Neural progenitor cell (in vitro differentiated cells): ENCODE measurements around the gene AATK. TPM values are rescaled to one million over a fixed set of nuclear protein-coding genes. Genes with fewer than 3 reads are reported as not detected.

Experiments used
- DNase-seq: peaks from one replicate; pipeline ENCODE4 v3.0.0-alpha.2; 2016; ENCODE audit warnings: low spot score
- H2AFZ ChIP-seq: fragments of 200-600 bp; sonication (generic); replicated peaks from 2 replicates; pipeline ENCODE4 v1.6.1; 2016; ENCODE audit warnings: antibody characterized with exemption
- H3F3A ChIP-seq: fragments of 200-600 bp; sonication (generic); 2 replicates; pipeline ENCODE4 v1.6.1; 2016; ENCODE audit warnings: antibody characterized with exemption, low read depth
- H3K27ac ChIP-seq: fragments of 200-600 bp; sonication (generic); 2 replicates; pipeline ENCODE4 v1.5.1; 2016; ENCODE audit warnings: mild to moderate bottlenecking
- H3K27me3 ChIP-seq: fragments of 200-600 bp; sonication (generic); 2 replicates; pipeline ENCODE4 v1.6.1; 2016; ENCODE audit warnings: mild to moderate bottlenecking, moderate library complexity
- H3K36me3 ChIP-seq: fragments of 200-600 bp; sonication (generic); 2 replicates; pipeline ENCODE4 v1.5.1; 2016
- H3K4me1 ChIP-seq: fragments of 200-600 bp; sonication (generic); 2 replicates; pipeline ENCODE4 v1.6.1; 2016; ENCODE audit warnings: mixed run types
- H3K4me2 ChIP-seq: fragments of 200-600 bp; sonication (generic); 2 replicates; pipeline ENCODE4 v1.6.1; 2016
- H3K4me3 ChIP-seq: fragments of 200-600 bp; sonication (generic); 2 replicates; pipeline ENCODE4 v1.5.1; 2016
- H3K79me2 ChIP-seq: fragments of 200-600 bp; sonication (generic); 2 replicates; pipeline ENCODE4 v1.6.1; 2016; ENCODE audit warnings: low read depth
- H3K9ac ChIP-seq: fragments of 200-600 bp; sonication (generic); 2 replicates; pipeline ENCODE4 v1.6.1; 2016
- H3K9me3 ChIP-seq: fragments of 200-600 bp; sonication (generic); 2 replicates; pipeline ENCODE4 v1.5.1; 2016; ENCODE audit warnings: low read depth
- H4K20me1 ChIP-seq: fragments of 200-600 bp; sonication (generic); 2 replicates; pipeline ENCODE4 v1.6.1; 2016; ENCODE audit warnings: low read depth
- H3K27ac Mint-ChIP-seq: 3 replicates; pipeline ENCODE4 v1.8.0; 2021; ENCODE audit warnings: mixed read lengths
- H3K27me3 Mint-ChIP-seq: 2 replicates; pipeline ENCODE4 v1.8.0; 2022; ENCODE audit warnings: low read depth, mild to moderate bottlenecking, inconsistent platforms, moderate library complexity, mixed read lengths; ENCODE audit not compliant: insufficient read depth
- H3K36me3 Mint-ChIP-seq: 3 replicates; pipeline ENCODE4 v1.8.0; 2021; ENCODE audit warnings: mixed read lengths
- H3K4me1 Mint-ChIP-seq: 3 replicates; pipeline ENCODE4 v1.8.0; 2021; ENCODE audit warnings: mixed read lengths
- H3K4me3 Mint-ChIP-seq: 3 replicates; pipeline ENCODE4 v1.8.0; 2021; ENCODE audit warnings: mild to moderate bottlenecking, moderate library complexity, mixed read lengths
- H3K9me3 Mint-ChIP-seq: 3 replicates; pipeline ENCODE4 v1.8.0; 2020; ENCODE audit warnings: mixed read lengths
- EZH2 ChIP-seq: fragments of 200-600 bp; sonication (generic); IDR thresholded peaks from 2 replicates; pipeline ENCODE4 v1.6.1; 2017; ENCODE audit warnings: antibody characterized with exemption, mild to moderate bottlenecking, moderate library complexity
- EZH2phosphoT487 ChIP-seq: fragments of 200-600 bp; sonication (generic); IDR thresholded peaks from 2 replicates; pipeline ENCODE4 v1.6.1; 2017; ENCODE audit warnings: antibody characterized with exemption
- total RNA-seq: library from RNA; depleted of rRNA; stranded (reverse); fragments of >200 nt; gene quantifications from 2 replicates; pipeline ENCODE4 v1.2.3, GENCODE V29; 2015; ENCODE audit warnings: low replicate concordance
- TF ChIP-seq, protein P1 (sequence below): fragments of 200-600 bp; sonication (generic); IDR thresholded peaks from 2 replicates; pipeline ENCODE4 v1.5.1; 2017; ENCODE audit warnings: antibody characterized with exemption, mild to moderate bottlenecking

AATK gene
- total RNA-seq, 1 donor from 2014 or later = 0.32 TPM

DNA sequence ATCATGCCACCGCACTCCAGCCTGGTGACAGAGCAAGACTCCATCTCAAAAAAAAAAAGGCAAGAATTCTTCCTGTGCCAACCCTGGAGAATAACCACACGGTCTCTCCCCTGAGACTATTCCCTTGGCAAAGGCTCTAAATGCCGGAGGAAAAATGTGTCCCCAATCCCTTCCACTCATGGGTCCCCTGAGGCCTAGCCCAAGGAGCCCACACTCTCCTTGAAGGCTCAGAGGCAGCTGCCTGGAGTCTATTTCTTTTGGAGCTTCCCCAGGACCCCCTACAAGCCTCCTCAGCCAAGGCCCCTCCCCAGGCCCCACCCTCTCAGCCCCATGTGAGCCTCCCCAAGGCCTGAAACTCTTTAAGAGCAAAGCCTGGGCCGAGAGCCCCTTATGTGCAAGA is 40.1 kb upstream of the AATK start:
- Histone ChIP-seq H3F3A (peaks cover 5% of the 10 kb centered on the region), H3K9me3 (no peaks in the 10 kb centered on the region), H3K36me3 (no peaks in the 10 kb centered on the region), H3K4me2 (no peak overlapping the region), H3K9ac (no peak overlapping the region), H3K27ac (no peak overlapping the region), H3K79me2 (peaks cover 5% of the 10 kb centered on the region), H3K4me3 (no peak overlapping the region), H3K4me1 (no peaks in the 10 kb centered on the region), H2AFZ (no peak overlapping the region), H3K27me3 (no peaks in the 10 kb centered on the region), H4K20me1 (peaks cover 3% of the 10 kb centered on the region)
- Mint-ChIP-seq H3K27ac (no peak overlapping the region), H3K4me1 (peaks cover 3% of the 10 kb centered on the region), H3K36me3 (peaks cover 5% of the 10 kb centered on the region), H3K27me3 (no peaks in the 10 kb centered on the region), H3K9me3 (no peaks in the 10 kb centered on the region), H3K4me3 (no peak overlapping the region)
- DNase-seq = no peak
- TF ChIP-seq EZH2 (no peak), EZH2phosphoT487 (no peak)
- TF ChIP-seq, protein P1, sequence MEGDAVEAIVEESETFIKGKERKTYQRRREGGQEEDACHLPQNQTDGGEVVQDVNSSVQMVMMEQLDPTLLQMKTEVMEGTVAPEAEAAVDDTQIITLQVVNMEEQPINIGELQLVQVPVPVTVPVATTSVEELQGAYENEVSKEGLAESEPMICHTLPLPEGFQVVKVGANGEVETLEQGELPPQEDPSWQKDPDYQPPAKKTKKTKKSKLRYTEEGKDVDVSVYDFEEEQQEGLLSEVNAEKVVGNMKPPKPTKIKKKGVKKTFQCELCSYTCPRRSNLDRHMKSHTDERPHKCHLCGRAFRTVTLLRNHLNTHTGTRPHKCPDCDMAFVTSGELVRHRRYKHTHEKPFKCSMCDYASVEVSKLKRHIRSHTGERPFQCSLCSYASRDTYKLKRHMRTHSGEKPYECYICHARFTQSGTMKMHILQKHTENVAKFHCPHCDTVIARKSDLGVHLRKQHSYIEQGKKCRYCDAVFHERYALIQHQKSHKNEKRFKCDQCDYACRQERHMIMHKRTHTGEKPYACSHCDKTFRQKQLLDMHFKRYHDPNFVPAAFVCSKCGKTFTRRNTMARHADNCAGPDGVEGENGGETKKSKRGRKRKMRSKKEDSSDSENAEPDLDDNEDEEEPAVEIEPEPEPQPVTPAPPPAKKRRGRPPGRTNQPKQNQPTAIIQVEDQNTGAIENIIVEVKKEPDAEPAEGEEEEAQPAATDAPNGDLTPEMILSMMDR = no peak

DNA sequence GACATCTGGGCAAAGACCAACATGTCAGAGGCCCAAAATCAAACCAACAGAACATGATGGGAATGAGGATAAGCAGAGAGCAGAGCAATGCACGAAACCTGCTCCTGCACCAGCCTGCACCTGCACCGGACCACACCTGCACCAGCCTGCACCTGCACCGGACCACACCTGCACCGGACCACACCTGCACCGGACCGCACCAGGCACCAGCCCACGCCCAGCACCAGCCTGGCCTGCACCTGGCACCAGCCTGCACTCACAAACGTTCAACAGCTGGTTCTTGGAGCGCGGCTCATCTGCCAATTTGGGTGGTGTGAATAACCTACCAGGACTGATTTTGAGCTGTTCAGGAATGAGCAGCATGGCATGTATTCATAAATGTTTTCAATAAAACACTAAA is 38.6 kb upstream of the AATK start:
- H2AFZ ChIP-seq = no peak overlapping the region
- H3K27ac Mint-ChIP-seq = no peak overlapping the region
- H3F3A ChIP-seq = no peaks in the 10 kb centered on the region
- peaks cover 5% of the 10 kb centered on the region for H3K36me3 Mint-ChIP-seq
- H3K9me3 Mint-ChIP-seq = no peaks in the 10 kb centered on the region
- H3K9ac ChIP-seq = no peak overlapping the region
- H3K4me3 ChIP-seq = no peak overlapping the region
- H3K27me3 Mint-ChIP-seq = no peaks in the 10 kb centered on the region
- H3K36me3 ChIP-seq = no peaks in the 10 kb centered on the region
- H4K20me1 ChIP-seq = no peaks in the 10 kb centered on the region
- no peak overlapping the region for H3K4me2 ChIP-seq
- no peak overlapping the region for H3K27ac ChIP-seq
- H3K4me1 ChIP-seq = no peaks in the 10 kb centered on the region
- no peaks in the 10 kb centered on the region for H3K79me2 ChIP-seq
- H3K9me3 ChIP-seq = no peaks in the 10 kb centered on the region
- peaks cover 2% of the 10 kb centered on the region for H3K4me1 Mint-ChIP-seq
- H3K27me3 ChIP-seq = no peaks in the 10 kb centered on the region
- no peak overlapping the region for H3K4me3 Mint-ChIP-seq
- no peak for DNase-seq
- TF ChIP-seq EZH2 (no peak), EZH2phosphoT487 (no peak)
- TF ChIP-seq, protein P1 = no peak

DNA sequence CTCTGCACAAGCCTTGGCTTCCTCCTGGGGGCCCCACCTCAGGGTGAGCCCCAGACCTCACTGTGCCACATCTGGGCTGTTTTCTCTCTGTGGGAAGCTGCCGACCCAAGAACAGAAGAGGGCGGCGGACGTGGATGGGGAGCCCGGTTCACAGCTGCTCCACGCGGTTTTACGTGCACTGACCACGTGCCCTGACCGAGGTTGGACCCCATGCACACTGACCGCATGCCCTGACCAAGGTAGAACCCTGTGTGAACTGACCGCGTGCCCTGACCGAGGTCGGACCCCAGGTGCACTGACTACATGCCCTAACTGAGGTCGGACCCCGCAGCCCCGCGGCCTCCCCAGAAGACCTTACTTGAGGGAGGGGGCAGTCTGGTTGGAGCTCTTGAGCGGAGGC is 37.1 kb upstream of the AATK start:
- peaks cover 2% of the 10 kb centered on the region for H3K4me1 Mint-ChIP-seq
- Histone ChIP-seq H3F3A (no peaks in the 10 kb centered on the region), H3K27me3 (no peaks in the 10 kb centered on the region), H2AFZ (no peak overlapping the region), H3K9ac (no peak overlapping the region), H3K4me3 (no peak overlapping the region), H3K9me3 (no peaks in the 10 kb centered on the region), H4K20me1 (no peaks in the 10 kb centered on the region), H3K79me2 (no peaks in the 10 kb centered on the region), H3K27ac (no peak overlapping the region), H3K36me3 (no peaks in the 10 kb centered on the region), H3K4me2 (no peak overlapping the region), H3K4me1 (no peaks in the 10 kb centered on the region)
- H3K9me3 Mint-ChIP-seq = no peaks in the 10 kb centered on the region
- TF ChIP-seq EZH2 (no peak), EZH2phosphoT487 (no peak)
- TF ChIP-seq, protein P1 = no peak
- no peaks in the 10 kb centered on the region for H3K27me3 Mint-ChIP-seq
- no peak overlapping the region for H3K27ac Mint-ChIP-seq
- no peak overlapping the region for H3K4me3 Mint-ChIP-seq
- H3K36me3 Mint-ChIP-seq = peaks cover 7% of the 10 kb centered on the region
- no peak for DNase-seq

DNA sequence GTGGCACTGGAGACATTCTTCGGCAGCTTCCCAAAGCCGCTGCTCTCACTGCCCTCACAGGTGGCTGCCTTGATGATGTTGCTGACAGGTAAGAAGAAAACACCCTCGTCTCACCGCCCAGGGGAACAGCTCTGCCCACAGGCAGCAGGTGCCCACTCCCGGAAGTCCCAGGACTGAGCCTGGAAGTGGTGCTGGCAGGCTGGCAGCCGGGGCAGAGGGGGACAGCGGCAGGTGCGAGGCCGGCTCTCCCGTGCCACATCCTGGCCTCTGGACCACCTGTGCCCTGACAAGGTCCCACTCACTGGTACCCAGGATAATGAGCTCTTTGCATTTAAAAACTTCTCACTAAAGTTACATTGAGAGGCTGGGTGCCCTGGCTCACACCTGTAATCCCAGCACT is 36.3 kb upstream of the AATK start:
- Mint-ChIP-seq H3K4me3 (no peak overlapping the region), H3K36me3 (peaks cover 7% of the 10 kb centered on the region), H3K27ac (no peak overlapping the region), H3K4me1 (peaks cover 2% of the 10 kb centered on the region), H3K27me3 (no peaks in the 10 kb centered on the region), H3K9me3 (no peaks in the 10 kb centered on the region)
- no peak for DNase-seq
- Histone ChIP-seq H2AFZ (no peak overlapping the region), H3K27me3 (no peaks in the 10 kb centered on the region), H3K9me3 (no peaks in the 10 kb centered on the region), H3K4me2 (no peak overlapping the region), H3K4me3 (no peak overlapping the region), H3K9ac (no peak overlapping the region), H3F3A (no peaks in the 10 kb centered on the region), H3K27ac (no peak overlapping the region), H3K4me1 (no peaks in the 10 kb centered on the region), H3K36me3 (no peaks in the 10 kb centered on the region), H3K79me2 (no peaks in the 10 kb centered on the region), H4K20me1 (no peaks in the 10 kb centered on the region)
- TF ChIP-seq EZH2 = no peak
- no peak for TF ChIP-seq EZH2phosphoT487
- TF ChIP-seq, protein P1 = no peak
